PC-9 (cell line): ENCODE results near the gene MTF2.

ENCODE experiments used
- CTCF ChIP-seq: fragments of 200-600 bp; sonication (generic); conservative IDR thresholded peaks from 2 replicates; pipeline ENCODE4 v1.6.1; 2017; ENCODE audit warnings: mixed run types, antibody characterized with exemption, mild to moderate bottlenecking, moderate library complexity
- EZH2 ChIP-seq: fragments of 200-600 bp; sonication (generic); IDR thresholded peaks from 2 replicates; pipeline ENCODE4 v1.8.0; 2017; ENCODE audit warnings: antibody characterized with exemption, low read depth

DNA sequence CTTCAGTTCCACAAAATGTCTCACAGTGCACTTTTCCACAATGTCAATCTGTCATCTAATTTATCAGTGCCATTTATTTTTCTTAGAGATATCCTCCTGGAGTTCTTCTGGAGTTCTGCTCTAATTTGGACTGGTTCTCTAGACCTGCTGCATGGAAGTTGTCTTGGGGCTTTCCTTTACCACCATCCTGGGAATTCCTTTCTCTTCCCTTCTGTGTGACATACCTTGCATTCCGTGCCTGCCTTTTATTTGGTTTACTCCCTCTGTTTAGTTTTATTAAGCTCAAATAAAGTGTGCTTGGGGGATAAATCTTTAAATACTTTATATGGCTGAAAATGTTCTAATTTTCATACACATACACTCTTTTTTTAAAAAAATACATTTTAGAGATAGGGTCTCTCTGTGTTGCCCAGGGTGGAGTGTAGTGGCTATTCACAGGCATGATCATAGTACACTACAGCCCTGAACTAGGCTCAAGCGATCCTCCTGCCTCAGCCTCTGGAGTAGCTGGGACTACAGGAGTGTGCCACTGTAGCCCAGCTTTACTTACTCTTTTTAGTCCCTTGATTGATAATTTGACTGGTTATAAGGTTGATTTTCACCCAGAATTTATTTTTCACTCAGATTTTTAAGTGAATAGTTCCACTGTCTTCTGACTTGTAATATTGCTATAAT is 14.4 kb downstream of the MTF2 start:
- TF ChIP-seq CTCF, result no peak
- no peak for TF ChIP-seq EZH2
